GM19395 (cell line): Measurements from ENCODE around the gene ZIC1.

Experiments
- ATAC-seq: cut with Tn5 transposase; IDR thresholded peaks from one replicate; pipeline ENCODE4 v1.9.1; 2021; ENCODE audit warnings: mild to moderate bottlenecking, moderate library complexity; ENCODE audit not compliant: unreplicated experiment

The ZIC1 gene

DNA sequence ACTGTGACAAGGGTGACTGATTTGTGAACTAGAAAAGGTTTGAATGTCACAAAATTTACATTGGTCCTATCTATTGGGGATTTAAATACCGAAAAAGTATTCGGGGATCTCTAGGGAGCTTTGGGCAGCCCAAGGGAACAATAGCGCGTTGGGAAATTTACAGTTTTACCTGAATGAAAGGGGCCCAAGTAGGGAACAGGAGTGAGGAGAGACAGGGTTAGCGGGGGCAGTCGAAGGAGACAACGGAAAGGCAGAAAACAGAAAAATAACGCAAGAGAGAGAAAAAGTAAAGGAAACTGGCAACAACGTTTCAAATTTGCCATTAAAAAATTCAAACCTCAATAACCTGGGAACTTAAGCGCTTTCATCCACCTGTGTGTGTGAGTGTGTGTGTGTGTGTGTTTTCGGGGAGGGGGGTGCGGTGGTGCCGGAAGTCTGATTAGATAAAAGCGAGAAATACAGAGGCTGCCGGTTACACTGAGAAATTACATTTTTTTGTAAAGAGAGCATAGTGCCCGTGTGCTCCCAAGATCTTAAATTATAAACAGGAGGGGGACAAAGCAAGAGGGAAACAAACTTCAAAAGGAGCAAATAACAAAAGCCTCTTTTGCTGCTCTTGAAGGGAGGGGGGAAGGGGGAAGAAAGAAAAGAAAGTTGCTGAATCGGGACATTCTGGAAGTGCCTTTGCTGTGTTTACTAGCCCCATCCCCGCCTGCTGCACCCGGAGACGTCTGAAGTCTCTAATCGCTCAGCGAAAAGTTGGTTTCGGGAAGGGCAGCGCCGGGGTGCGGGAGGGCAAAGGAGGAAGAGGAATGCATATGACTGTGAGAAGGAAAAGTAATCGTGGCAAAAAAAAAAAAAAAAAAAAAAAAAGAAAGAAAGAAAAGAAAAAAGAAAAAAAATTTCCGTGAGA, 721 bp upstream of the ZIC1 start:
- ATAC-seq, result no peak

DNA sequence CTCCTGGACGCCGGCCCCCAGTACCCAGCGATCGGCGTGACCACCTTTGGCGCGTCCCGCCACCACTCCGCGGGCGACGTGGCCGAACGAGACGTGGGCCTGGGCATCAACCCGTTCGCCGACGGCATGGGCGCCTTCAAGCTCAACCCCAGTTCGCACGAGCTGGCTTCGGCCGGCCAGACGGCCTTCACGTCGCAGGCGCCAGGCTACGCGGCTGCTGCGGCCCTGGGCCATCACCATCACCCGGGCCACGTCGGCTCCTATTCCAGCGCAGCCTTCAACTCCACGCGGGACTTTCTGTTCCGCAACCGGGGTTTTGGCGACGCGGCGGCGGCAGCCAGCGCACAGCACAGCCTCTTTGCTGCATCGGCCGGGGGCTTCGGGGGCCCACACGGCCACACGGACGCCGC, 956 bp downstream of the ZIC1 start:
- no peak for ATAC-seq

DNA sequence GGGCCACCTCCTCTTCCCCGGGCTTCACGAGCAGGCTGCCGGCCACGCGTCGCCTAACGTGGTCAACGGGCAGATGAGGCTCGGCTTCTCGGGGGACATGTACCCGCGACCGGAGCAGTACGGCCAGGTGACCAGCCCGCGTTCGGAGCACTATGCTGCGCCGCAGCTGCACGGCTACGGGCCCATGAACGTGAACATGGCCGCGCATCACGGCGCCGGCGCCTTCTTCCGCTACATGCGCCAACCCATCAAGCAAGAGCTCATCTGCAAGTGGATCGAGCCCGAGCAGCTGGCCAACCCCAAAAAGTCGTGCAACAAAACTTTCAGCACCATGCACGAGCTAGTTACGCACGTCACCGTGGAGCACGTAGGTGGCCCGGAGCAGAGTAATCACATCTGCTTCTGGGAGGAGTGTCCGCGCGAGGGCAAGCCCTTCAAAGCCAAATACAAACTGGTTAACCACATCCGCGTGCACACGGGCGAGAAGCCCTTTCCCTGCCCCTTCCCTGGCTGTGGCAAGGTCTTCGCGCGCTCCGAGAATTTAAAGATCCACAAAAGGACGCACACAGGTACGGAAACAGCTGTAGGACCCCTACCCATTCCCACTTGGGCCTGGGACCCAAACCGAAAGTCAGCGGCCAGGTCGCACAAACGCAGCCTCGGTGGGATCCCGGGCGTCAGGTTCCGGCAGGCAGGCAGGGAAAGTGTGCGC, 1.5 kb downstream of the ZIC1 start:
- ATAC-seq, result no peak

GRCh38 chr3:147411238-147411814, 2.2 kb downstream of the ZIC1 start:
- no peak for ATAC-seq

GRCh38 chr3:147411815-147412241, 2.7 kb downstream of the ZIC1 start:
- ATAC-seq, result no peak

DNA sequence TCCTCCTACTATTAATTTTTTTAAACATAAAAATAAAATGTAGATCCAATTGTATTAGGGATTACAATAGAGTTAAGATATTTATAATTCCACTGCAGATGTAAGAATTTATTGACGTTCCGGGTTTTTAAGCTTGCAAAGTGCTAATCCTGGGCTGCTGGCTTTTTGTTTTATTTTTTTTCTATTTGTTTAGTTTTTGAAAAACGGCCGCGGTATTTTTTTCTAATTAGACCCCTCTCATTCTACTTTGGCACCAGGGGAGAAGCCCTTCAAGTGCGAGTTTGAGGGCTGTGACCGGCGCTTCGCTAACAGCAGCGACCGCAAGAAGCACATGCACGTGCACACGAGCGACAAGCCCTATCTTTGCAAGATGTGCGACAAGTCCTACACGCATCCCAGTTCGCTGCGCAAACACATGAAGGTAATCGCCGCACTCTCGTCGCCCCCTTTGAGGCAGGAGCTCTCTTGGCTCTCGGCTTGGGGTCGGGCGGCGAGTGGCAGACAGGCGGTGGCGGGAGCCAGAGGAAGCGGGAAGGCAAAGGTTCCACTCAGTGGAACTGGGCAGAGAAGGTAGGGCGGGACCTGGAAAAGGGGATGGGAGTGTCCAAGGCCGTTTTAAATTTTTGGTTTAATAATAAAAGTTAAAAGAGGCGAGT, 3.2 kb downstream of the ZIC1 start:
- no peak for ATAC-seq

- no peak for ATAC-seq
Measured at GRCh38 chr3:147412917-147413685, 3.9 kb downstream of the ZIC1 start.

DNA sequence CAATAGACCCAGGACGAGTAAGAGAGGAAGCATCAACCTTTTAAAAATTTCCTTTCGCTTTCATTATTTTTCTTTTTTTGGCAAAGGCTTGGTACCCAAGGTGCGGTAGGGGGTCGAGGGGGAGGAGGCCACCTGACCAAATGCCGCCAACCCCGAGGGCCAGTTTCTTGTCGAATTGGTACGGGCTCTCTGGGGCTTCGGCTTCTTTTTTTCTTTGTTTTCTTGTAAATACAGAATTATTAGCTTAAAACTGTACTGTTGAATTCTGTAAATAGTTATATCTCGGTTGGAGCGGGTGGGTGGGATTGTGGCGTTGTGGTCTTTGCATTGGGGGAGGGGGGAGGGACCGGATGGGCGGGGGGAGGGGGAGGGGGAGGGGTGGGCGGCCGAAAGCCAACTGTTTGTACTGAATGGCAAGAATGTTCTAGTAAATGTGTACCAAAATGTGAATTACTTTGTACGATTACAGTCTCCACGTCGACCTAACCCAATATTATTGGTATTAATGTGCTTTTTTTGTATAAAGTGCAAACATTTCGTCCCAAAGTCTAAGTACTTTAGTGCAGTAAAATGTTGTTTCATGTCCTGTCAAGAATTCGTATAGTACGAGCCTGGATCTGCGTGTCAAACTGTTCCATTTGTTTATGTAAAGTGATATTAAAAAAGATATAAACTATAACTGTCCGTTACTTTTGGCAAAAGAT, 4.7 kb downstream of the ZIC1 start:
- ATAC-seq, result no peak

DNA sequence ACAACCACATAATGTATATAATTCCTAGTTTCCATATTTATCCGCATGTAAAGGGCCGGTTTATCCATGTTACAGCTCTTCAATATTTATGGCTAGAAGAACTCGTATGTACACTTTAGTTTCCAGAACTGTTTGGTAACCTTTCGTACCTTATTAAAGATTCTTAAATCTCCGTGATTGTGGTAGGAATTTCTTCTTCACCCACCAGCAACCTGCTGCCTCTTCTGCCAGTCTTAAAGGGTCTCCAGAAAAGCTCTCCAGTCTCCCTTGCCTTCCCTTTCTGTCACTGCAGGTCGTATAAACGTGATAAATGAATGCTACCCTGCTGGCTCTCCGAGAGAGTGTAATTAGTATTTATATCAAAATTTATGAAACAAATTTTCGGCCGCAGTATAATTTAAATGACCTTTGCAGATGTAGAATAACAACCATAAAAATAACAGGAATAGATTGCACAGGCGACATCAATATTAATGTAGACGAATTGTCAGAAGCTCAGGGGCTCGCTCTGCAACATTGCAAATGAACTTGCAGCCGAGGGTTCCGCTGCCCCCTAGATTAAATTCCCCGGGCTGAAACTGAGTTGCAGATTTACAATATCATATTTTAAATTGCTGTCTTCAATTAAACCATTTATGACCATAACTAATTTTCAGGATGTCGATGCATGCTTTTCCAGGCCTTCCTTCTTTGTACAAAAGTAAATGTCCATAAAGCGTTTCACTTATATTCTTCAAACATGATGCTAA, 5.4 kb downstream of the ZIC1 start:
- ATAC-seq, result no peak

DNA sequence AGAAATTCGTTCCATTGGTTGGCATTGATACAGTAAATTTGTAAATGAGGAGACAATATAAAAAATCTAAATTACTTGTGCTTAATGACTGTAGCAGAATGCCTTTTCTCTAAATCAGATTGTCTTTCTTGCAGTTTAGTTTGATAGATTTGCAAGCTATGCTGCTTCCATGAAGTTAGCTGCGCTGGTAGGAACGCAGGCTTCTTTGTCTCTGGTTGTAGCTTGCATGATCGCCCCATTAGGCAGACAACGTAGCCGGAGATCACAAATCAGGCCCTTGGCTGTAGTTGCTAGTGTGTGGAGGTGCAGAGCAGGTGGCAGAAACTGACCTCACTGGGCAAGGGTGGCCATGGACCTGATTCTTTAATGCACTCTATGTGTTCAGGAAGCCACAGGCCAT, 6.1 kb downstream of the ZIC1 start:
- no peak for ATAC-seq

- no peak for ATAC-seq
Measured at GRCh38 chr3:147415874-147416273, 6.7 kb downstream of the ZIC1 start.

GRCh38 chr3:147416931-147417330, 7.8 kb downstream of the ZIC1 start:
- ATAC-seq, result no peak

- ATAC-seq, result no peak
Measured at GRCh38 chr3:147417551-147418295, 8.6 kb downstream of the ZIC1 start.

- no peak for ATAC-seq
Measured at GRCh38 chr3:147418371-147418781, 9.2 kb downstream of the ZIC1 start.

DNA sequence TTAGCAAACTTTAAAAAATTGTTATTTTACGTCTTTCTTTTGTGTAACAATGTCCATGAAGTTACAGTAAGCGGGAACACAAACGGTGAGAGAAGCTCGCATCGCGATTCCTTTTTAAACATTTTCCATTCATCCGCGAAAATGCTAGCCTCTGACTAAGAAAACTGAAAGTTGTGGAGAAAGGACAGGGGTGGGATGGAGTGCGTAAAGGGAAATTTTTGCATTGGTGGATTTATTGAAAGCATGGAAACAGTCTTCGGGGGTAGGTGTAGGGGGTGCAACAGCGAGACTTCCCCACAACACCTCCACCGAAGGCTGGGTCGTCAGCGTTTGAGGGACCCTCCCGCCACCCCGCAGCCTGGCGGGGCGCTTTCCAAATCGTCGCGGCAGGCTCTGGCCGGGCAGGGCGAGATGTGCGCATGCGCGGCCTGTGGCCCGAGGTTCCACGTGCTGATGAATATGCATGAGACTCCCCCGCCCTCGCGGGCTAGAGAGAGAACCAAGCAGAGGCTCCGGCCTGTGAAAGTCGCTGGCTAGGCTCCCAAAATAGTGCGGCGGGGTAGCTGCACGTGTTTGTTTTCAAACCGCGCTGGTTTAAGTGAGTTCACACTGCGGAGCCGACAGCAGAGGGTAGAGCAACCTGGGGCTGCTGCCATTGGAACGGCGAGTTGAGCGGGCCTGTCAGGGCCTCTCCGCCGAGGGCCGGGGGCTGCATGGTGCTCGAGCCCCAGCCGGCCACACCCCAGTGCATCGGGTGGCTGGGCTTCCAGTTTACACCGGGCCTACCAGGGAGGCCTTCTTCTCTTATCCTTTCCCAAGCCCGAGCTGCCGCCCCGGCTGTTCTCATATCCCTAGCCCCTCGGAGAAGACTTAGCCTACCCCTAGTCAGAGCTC, 9.9 kb downstream of the ZIC1 start:
- no peak for ATAC-seq

DNA sequence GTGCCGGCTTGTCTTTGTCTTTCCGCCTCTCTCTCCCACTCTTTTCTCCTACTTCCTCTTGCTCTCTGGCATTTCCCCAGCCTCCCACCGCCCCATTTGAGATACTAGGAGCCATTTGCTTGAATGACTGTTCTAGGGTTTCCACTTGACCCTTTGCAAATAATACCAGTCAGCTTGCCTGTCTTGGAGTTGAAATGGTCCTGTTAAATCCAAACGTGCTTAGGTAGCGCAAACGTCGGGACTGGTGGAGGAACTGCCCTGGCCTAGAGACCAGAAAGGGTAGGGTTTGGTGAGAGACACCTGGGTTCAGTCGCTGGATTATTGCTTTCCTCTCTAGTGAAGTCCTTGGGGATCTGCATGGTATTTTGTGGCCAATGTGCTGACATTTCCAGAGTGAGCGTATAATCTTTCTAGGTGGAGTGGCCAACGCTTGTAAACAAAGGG, 10.6 kb downstream of the ZIC1 start:
- no peak for ATAC-seq
